Stimulated activated CD8-positive, alpha-beta memory T cell treated with anti-CD3 and anti-CD28 coated beads, Interleukin-12 subunit alpha, Interleukin-12 subunit beta, amount 100 ng/mL, for 24 hours (primary cell): ENCODE results near the gene TRPV4.
"Not testable (repeated sequence)": the region's sequence is repeated elsewhere in the genome, so short reads cannot be mapped to it uniquely, and the experiment has no call there.

Experiments
- DNase-seq: peaks from one replicate; pipeline ENCODE4 v3.0.0-alpha.2; 2020; ENCODE audit errors: extremely low read depth

Gene TRPV4

GRCh38 chr12:109833307-109834189 is at the start of gene TRPV4:
TSS of gene TRPV4 (minus strand) at chr12:109833398. CDS start at chr12:109814796, 18,602 bp downstream.
- no peak for DNase-seq

GRCh38 chr12:109881752-109882151 is 48.6 kb upstream of the TRPV4 start:
- DNase-seq, result no peak

DNA sequence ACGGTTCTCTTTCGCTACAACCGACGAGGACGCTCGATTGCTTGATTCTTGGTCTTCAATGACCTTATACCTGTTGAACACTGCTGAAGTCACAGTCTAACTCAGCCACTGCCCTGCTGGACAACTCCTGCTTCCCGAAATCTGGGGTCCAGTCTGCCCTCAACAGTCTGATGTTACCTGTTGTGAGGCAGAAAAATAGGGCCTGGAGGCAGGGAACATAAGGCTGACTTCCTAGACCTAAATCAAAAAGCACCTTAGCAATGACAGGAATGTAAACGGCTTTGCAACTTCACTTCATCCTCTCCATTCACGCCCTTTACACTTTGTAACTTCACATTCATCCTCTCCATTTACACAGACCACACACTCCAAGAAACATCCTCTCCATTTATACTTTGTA is 47.7 kb upstream of the TRPV4 start:
- no peak for DNase-seq

DNA sequence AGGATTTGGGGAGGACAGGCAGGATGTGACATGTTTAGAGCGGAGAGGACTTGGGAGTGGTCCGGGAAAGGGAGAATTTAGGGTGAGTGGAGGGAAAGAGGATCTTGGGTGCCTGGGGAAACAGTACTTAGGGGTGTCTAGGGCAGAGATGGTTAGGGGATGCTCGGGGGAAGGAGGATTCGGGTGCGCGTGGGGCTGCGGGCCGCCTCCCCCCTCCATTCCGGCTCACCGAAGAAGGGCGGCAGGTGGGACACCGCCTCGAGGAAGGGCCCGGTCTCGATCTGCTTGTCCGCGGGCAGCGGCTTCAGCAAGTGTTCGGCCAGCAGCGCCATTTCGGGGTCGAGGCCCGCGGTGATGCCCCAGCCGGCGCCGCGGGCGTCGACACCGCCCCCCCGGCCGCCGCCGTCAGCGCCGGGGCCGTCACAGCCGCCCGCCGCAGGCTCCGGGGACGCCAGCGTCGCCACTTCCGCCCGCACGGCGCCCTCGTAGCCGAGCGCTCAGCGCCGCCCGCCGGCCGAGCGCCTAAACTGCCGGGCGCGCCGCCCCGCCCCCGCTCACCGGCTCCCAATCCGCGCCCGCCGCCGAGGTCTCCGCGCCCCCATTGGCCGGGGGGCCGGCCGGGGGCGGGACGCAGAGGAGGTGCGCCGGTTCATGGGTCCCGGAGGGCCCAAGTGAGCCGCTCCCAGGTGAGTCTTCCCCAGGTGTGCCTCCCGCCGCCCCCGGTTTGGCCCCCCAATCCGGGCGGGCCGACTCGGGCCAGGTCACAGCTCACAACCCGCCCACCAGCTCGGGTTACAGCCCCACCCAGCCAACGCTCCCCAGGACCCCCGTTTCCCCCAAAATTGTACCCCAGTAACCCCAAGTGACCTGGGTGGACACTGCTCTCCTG is 47.1 kb upstream of the TRPV4 start, which contains the start of gene GLTP:
GLTP (minus strand) TSS at position 499 of the 889 bp plus-strand sequence; CDS start at position 332, 167 bp downstream.
- DNase-seq, result peak; percentile 67

GRCh38 chr12:109879351-109880042 is 46.3 kb upstream of the TRPV4 start:
- DNase-seq, result no peak

DNA sequence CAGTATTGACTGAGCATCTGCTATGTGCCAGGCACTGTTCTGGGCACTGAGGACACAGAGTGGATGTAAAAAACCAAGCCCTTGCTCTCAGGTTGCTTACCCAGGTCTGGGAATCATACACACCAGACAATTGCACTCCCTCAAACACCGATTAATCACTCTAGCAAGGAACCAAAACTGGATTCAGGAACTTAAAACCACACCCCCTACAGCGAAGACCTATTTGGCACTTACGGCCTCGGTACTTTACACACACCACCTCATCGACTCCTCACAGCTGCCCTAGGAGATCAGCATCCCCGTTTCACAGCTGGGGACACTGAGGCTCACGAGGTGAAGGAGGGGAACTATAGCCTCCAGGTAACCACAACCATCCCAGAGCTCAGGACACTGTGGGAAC is 45.6 kb upstream of the TRPV4 start:
- DNase-seq, result no peak

- DNase-seq, result no peak
These were observed 45.0 kb upstream of the TRPV4 start for GRCh38 chr12:109878247-109878625.

GRCh38 chr12:109877504-109878246 is 44.5 kb upstream of the TRPV4 start:
- DNase-seq, result no peak

DNA sequence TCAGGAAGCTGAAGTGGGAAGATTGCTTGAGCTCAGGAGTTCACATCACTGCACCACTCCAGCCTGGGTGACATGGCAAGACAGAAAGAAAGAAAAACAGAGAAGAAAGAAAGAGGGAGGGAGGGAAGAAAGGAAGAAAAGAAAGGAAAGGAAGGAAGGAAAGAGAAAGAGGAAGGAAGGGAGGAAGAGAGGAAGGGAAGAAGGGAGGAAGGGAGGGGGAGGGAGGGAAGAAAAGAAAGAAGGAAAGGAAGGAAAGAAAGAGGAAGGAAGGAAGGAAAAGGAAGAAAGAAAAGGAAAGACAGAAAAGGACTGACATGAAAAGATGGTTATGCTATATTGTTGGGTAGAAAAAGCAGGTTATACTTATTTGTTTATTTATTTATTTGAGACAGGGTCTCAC is 43.2 kb upstream of the TRPV4 start:
- DNase-seq, result no peak

- no peak for DNase-seq
These were observed 42.5 kb upstream of the TRPV4 start for GRCh38 chr12:109875572-109876131.

DNA sequence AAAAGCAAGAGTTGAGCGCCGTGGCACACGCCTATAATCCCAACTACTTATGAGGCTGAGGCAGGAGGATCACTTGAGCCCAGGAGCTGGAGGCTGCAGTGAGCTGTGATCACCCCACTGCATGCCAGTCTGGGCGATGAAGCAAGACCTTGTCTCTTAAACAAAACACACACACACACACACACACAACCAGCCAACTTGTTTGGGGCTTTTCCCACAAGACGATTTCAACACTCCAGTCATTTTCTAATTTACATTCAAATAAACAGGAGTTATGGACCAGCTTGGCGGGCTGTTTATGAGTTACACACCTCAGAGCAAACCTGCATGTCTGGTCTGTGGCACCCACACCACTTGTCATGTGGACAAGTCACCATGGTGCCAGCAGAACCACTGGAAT is 40.5 kb upstream of the TRPV4 start:
- DNase-seq, result no peak

- DNase-seq, result no peak
These were observed 38.6 kb upstream of the TRPV4 start for GRCh38 chr12:109871668-109872314.

DNA sequence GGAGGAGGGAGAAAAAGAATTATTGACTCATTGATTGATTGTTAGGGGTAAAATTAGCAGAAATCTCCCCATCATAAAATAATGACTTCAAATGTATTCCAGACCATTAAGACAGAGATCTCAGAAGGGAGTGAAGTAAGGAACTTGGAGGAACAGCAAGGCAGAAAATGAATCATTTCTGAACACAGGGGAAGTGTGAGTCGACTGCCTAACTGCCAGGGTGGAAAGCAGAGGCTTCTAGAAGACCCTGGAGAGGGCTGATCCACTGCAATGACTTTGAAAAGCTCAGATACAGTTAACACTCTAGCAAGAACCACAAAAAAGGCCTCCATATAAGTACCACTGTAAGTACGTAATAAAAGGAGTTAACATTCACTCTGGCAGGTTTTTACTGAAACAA is 37.5 kb upstream of the TRPV4 start:
- no peak for DNase-seq

GRCh38 chr12:109868182-109869051 is 35.2 kb upstream of the TRPV4 start:
- DNase-seq, result no peak

GRCh38 chr12:109864916-109865315 is 31.7 kb upstream of the TRPV4 start:
- no peak for DNase-seq

DNA sequence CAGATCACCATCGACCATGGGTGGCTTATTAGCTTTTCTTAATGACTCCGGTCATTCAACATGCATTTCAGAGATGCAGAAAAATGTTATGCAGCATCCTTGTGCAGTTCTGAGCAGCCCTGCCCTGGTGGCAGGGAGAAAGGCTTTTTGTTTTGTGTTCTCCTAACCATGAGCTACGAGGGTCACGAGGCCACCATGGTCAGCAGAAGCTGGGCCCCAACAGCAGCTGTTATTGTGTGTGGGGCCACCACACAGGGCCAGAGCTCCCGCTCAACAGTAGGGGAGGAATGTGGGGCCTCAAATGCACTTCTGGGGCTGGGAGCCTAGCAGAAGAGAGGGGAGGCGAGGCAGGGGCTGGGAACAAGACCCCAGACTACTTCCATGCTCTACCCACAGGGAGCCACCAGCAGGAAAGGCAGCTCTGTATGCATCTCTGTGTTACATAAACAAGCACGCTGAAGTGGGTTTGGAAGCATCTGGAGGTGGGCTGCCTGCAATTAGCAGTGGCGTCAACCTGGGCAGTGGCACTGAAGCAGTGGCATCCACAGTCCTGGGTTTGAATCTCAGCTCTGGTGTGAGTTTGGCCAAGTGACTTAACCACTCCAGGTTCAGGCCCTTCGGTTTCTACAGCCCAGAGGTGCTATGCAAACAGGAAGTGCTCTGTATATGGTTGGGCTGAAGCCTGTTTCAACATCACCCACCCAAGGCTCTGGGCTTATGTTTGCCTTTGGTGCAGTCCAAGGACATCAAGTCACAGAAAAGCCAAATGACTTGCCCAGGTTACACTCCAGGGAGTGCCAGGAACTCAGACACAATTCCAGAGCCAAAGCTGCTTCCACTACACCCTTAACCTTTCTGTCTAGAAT is 30.9 kb upstream of the TRPV4 start:
- no peak for DNase-seq

GRCh38 chr12:109862491-109862890 is 29.3 kb upstream of the TRPV4 start:
- not testable (repeated sequence) for DNase-seq

GRCh38 chr12:109861689-109862314 is 28.6 kb upstream of the TRPV4 start:
- no peak for DNase-seq
